CD4-positive, alpha-beta memory T cell (primary cell): ENCODE results near the gene SERBP1. TPM values are rescaled to one million over a fixed set of nuclear protein-coding genes. Genes with fewer than 3 reads are reported as not detected.

Experiments used
- CTCF ChIA-PET: fragments of 350-600 bp; sonication (Branson Sonifier 250); formaldehyde crosslinking; loops from one replicate; lab custom pipeline; 2021; ENCODE audit warnings: inconsistent platforms; ENCODE audit not compliant: partially characterized antibody; lab: Charles Lee
- POLR2A ChIA-PET: fragments of 350-600 bp; sonication (Branson Sonifier 250); formaldehyde crosslinking; loops from one replicate; lab custom pipeline; 2021; ENCODE audit not compliant: partially characterized antibody; lab: Charles Lee
- DNase-seq, 5 donors: peaks; one replicate each; pipeline versions ENCODE4 v3.0.0 to v3.0.0-alpha.2; 2020 to 2022; ENCODE audit warnings: mixed read lengths in 1 of 5
- H3K27ac ChIP-seq: one replicate; pipeline ENCODE4 v1.7.0; 2013; ENCODE audit warnings: low read depth, low read length
- H3K27me3 ChIP-seq: 2 replicates; pipeline ENCODE4 v1.7.0; 2013; ENCODE audit warnings: mild to moderate bottlenecking, low read length, moderate library complexity; ENCODE audit not compliant: insufficient read depth
- H3K36me3 ChIP-seq: 2 replicates; pipeline ENCODE4 v1.7.0; 2013; ENCODE audit warnings: mild to moderate bottlenecking, low read length, moderate library complexity; ENCODE audit not compliant: insufficient read depth
- H3K4me1 ChIP-seq: 2 replicates; pipeline ENCODE4 v1.7.0; 2013; ENCODE audit warnings: mild to moderate bottlenecking, low read length, moderate library complexity; ENCODE audit not compliant: insufficient read depth
- H3K4me3 ChIP-seq, 2 donors: one replicate each; pipeline ENCODE4 v1.7.0; 2013; ENCODE audit warnings: low read length in 2 of 2, mild to moderate bottlenecking in 1 of 2
- H3K9me3 ChIP-seq, 2 donors: one replicate each; pipeline ENCODE4 v1.7.0; 2013; ENCODE audit warnings: low read length in 2 of 2, control low read depth in 1 of 2; ENCODE audit not compliant: control insufficient read depth in 1 of 2
- H3K27ac Mint-ChIP-seq, 7 donors: one replicate each; pipeline ENCODE4 v1.8.0; 2020 to 2021; ENCODE audit warnings: mixed read lengths in 7 of 7, mild to moderate bottlenecking in 6 of 7, inconsistent platforms in 3 of 7, moderate library complexity in 3 of 7
- H3K27me3 Mint-ChIP-seq, 2 donors: one replicate each; pipeline ENCODE4 v1.8.0; 2020 to 2021; ENCODE audit warnings: mixed read lengths in 2 of 2
- H3K36me3 Mint-ChIP-seq, 2 donors: one replicate each; pipeline ENCODE4 v1.8.0; 2020 to 2021; ENCODE audit warnings: mixed read lengths in 2 of 2, inconsistent platforms in 1 of 2, mild to moderate bottlenecking in 1 of 2
- H3K4me1 Mint-ChIP-seq, 4 donors: one replicate each; pipeline ENCODE4 v1.8.0; 2020 to 2021; ENCODE audit warnings: mixed read lengths in 4 of 4, mild to moderate bottlenecking in 1 of 4
- H3K4me3 Mint-ChIP-seq, 8 donors: one replicate each; pipeline ENCODE4 v1.8.0; 2020 to 2021; ENCODE audit warnings: mixed read lengths in 8 of 8, mild to moderate bottlenecking in 7 of 8, moderate library complexity in 6 of 8, inconsistent platforms in 3 of 8
- H3K9me3 Mint-ChIP-seq, 8 donors: one replicate each; pipeline ENCODE4 v1.8.0; 2020 to 2021; ENCODE audit warnings: mixed read lengths in 8 of 8, mild to moderate bottlenecking in 5 of 8, inconsistent platforms in 3 of 8, moderate library complexity in 1 of 8
- intact Hi-C: fragments of 100-400 bp; cut with micrococcal nuclease; formaldehyde crosslinking; loops from one replicate; pipeline ENCODE4 v1.15.1; 2023
- polyA plus RNA-seq, 2 donors: library from polyadenylated mRNA; unstranded; fragments of 300-500 nt; fragmentation: Illumina TruSeq; gene quantifications; one replicate each; pipeline ENCODE4 v1.2.3, GENCODE V29; 2021
- total RNA-seq, 2 experiments: library from RNA; stranded (reverse); gene quantifications; one replicate each; pipeline ENCODE4 v1.2.3, GENCODE V29; 2021

SERBP1 gene
- total RNA-seq (100 to 1,000 TPM; 148 to 154 TPM), polyA plus RNA-seq (100 to 1,000 TPM in 1 of 2 donors, 10 to 100 TPM in 1; 94.9 to 125 TPM)

GRCh38 chr1:67430358-67431155, at the start of gene SERBP1:
TSS of gene SERBP1 (minus strand) at chr1:67430402. CDS start at chr1:67430300, 102 bp downstream.
- DNase-seq = peak; percentile 94 to 97 (median 96)
- Histone ChIP-seq H3K27me3 (no peaks in the 10 kb centered on the region), H3K36me3 (peaks cover 7% of the 10 kb centered on the region), H3K4me3 (peak within 1 kb of the TSS; percentile 87 to 91), H3K9me3 (no peaks in the 10 kb centered on the region), H3K4me1 (peaks cover 36% of the 10 kb centered on the region), H3K27ac (peak within 1 kb of the TSS; percentile 88)
- Mint-ChIP-seq H3K4me1 (peaks cover 29 to 57% (median 34%) of the 10 kb centered on the region in 4 donors), H3K4me3 (peak within 1 kb of the TSS; percentile 92 to 99 (median 95)), H3K27me3 (no peaks in the 10 kb centered on the region), H3K27ac (peak within 1 kb of the TSS; percentile 96 to 99 (median 98)), H3K36me3 (peaks cover 13 to 50% of the 10 kb centered on the region in 2 donors), H3K9me3 (no peaks in the 10 kb centered on the region)
- intact Hi-C loops = loop anchor here (1.0 to 10.0 kb wide), 8 partner anchors 70 to 666 kb away; partner anchors contain the start of genes DNAI4, GADD45A and MIER1
- CTCF ChIA-PET = interaction anchor here (0.7 to 1.7 kb wide), 2 partner anchors 218 to 507 kb away, joined by 3 to 5 read pairs; no protein-coding TSS in a partner anchor
- POLR2A ChIA-PET = interaction anchor here (0.9 to 4.1 kb wide), 13 partner anchors 11 to 506 kb away, joined by 3 to 27 read pairs (median 6); partner anchors contain the start of genes DNAI4, GADD45A, IL12RB2 and MIER1

GRCh38 chr1:67479146-67479891, 49.1 kb upstream of the SERBP1 start:
- no peaks in the 10 kb centered on the region for H3K9me3 ChIP-seq
- no peaks in the 10 kb centered on the region for H3K36me3 ChIP-seq
- Mint-ChIP-seq H3K4me1 (no peaks in the 10 kb centered on the region), H3K27me3 (peaks cover 0 to 2% of the 10 kb centered on the region in 2 donors), H3K9me3 (no peaks in the 10 kb centered on the region), H3K36me3 (no peaks in the 10 kb centered on the region), H3K4me3 (no peak overlapping the region), H3K27ac (no peak overlapping the region)
- no peaks in the 10 kb centered on the region for H3K27me3 ChIP-seq
- no peaks in the 10 kb centered on the region for H3K4me1 ChIP-seq
- H3K4me3 ChIP-seq = no peak overlapping the region
- no peak overlapping the region for H3K27ac ChIP-seq
- intact Hi-C loops = no loop called here
- POLR2A ChIA-PET = no interaction called here
- CTCF ChIA-PET = interaction anchor here (2.0 kb wide), 1 partner anchor 21 kb away, joined by 7 read pairs; no protein-coding TSS in a partner anchor
- DNase-seq = no peak

GRCh38 chr1:67476906-67477305, 46.7 kb upstream of the SERBP1 start:
- H3K36me3 ChIP-seq = no peaks in the 10 kb centered on the region
- H3K9me3 Mint-ChIP-seq = no peaks in the 10 kb centered on the region
- ChIA-PET CTCF (no interaction called here), POLR2A (no interaction called here)
- intact Hi-C loops = no loop called here
- peaks cover 0 to 2% of the 10 kb centered on the region in 2 donors for H3K27me3 Mint-ChIP-seq
- no peak overlapping the region for H3K27ac Mint-ChIP-seq
- no peaks in the 10 kb centered on the region for H3K27me3 ChIP-seq
- no peak overlapping the region for H3K4me3 Mint-ChIP-seq
- H3K9me3 ChIP-seq = no peaks in the 10 kb centered on the region
- no peaks in the 10 kb centered on the region for H3K36me3 Mint-ChIP-seq
- no peak overlapping the region for H3K27ac ChIP-seq
- H3K4me1 Mint-ChIP-seq = no peaks in the 10 kb centered on the region
- no peak for DNase-seq
- H3K4me1 ChIP-seq = no peaks in the 10 kb centered on the region
- no peak overlapping the region for H3K4me3 ChIP-seq

GRCh38 chr1:67476006-67476482, 45.8 kb upstream of the SERBP1 start:
- Mint-ChIP-seq H3K9me3 (no peaks in the 10 kb centered on the region), H3K27me3 (peaks cover 0 to 4% of the 10 kb centered on the region in 2 donors), H3K27ac (no peak overlapping the region), H3K4me1 (no peaks in the 10 kb centered on the region), H3K4me3 (no peak overlapping the region), H3K36me3 (no peaks in the 10 kb centered on the region)
- intact Hi-C loops = no loop called here
- no peaks in the 10 kb centered on the region for H3K9me3 ChIP-seq
- POLR2A ChIA-PET = no interaction called here
- no peak overlapping the region for H3K27ac ChIP-seq
- no peaks in the 10 kb centered on the region for H3K36me3 ChIP-seq
- no peaks in the 10 kb centered on the region for H3K4me1 ChIP-seq
- no peak for DNase-seq
- H3K4me3 ChIP-seq = no peak overlapping the region
- no peaks in the 10 kb centered on the region for H3K27me3 ChIP-seq
- CTCF ChIA-PET = no interaction called here

GRCh38 chr1:67472056-67472455, 41.9 kb upstream of the SERBP1 start:
- H3K27ac Mint-ChIP-seq = no peak overlapping the region
- intact Hi-C loops = no loop called here
- Histone ChIP-seq H3K4me3 (no peak overlapping the region), H3K9me3 (no peaks in the 10 kb centered on the region), H3K27ac (no peak overlapping the region), H3K27me3 (no peaks in the 10 kb centered on the region), H3K4me1 (no peaks in the 10 kb centered on the region), H3K36me3 (no peaks in the 10 kb centered on the region)
- ChIA-PET CTCF (no interaction called here), POLR2A (no interaction called here)
- H3K36me3 Mint-ChIP-seq = no peaks in the 10 kb centered on the region
- peaks cover 3 to 5% of the 10 kb centered on the region in 2 donors for H3K27me3 Mint-ChIP-seq
- H3K9me3 Mint-ChIP-seq = no peaks in the 10 kb centered on the region
- H3K4me1 Mint-ChIP-seq = no peaks in the 10 kb centered on the region
- DNase-seq = no peak
- H3K4me3 Mint-ChIP-seq = no peak overlapping the region

- H3K9me3 ChIP-seq = no peaks in the 10 kb centered on the region
- no peak for DNase-seq
- Mint-ChIP-seq H3K36me3 (no peaks in the 10 kb centered on the region), H3K4me3 (no peak overlapping the region), H3K9me3 (peaks cover 0 to 2% (median 0%) of the 10 kb centered on the region in 8 donors), H3K4me1 (no peaks in the 10 kb centered on the region), H3K27me3 (peaks cover 6 to 7% of the 10 kb centered on the region in 2 donors), H3K27ac (no peak overlapping the region)
- no peaks in the 10 kb centered on the region for H3K27me3 ChIP-seq
- ChIA-PET POLR2A (no interaction called here), CTCF (no interaction called here)
- H3K36me3 ChIP-seq = no peaks in the 10 kb centered on the region
- intact Hi-C loops = no loop called here
- H3K27ac ChIP-seq = no peak overlapping the region
- no peaks in the 10 kb centered on the region for H3K4me1 ChIP-seq
- no peak overlapping the region for H3K4me3 ChIP-seq
Measured at GRCh38 chr1:67469431-67469830, 39.2 kb upstream of the SERBP1 start.
